Breast epithelium (tissue), 3 donors: ENCODE data around the gene HSPA2.
"Not testable (repeated sequence)": the region's sequence is repeated elsewhere in the genome, so short reads cannot be mapped to it uniquely, and the experiment has no call there.

Source experiments
- POLR2A ChIP-seq: fragments of 450-650 bp; IDR thresholded peaks from one replicate; pipeline ENCODE4 v1.6.1; 2016; ENCODE audit warnings: antibody characterized with exemption, mild to moderate bottlenecking, moderate library complexity
- POLR2AphosphoS5 ChIP-seq, 3 donors: sonication (generic); formaldehyde crosslinking; IDR thresholded peaks; one replicate each; pipeline ENCODE4 v1.6.1; 2017; ENCODE audit warnings: antibody characterized with exemption in 3 of 3
- TF ChIP-seq, protein P1 (sequence below), 3 donors: fragments of 450-650 bp; IDR thresholded peaks; one replicate each; pipeline ENCODE4 v1.5.1; 2016 to 2017; ENCODE audit warnings: antibody characterized with exemption in 3 of 3, mild to moderate bottlenecking in 3 of 3, moderate library complexity in 3 of 3

DNA sequence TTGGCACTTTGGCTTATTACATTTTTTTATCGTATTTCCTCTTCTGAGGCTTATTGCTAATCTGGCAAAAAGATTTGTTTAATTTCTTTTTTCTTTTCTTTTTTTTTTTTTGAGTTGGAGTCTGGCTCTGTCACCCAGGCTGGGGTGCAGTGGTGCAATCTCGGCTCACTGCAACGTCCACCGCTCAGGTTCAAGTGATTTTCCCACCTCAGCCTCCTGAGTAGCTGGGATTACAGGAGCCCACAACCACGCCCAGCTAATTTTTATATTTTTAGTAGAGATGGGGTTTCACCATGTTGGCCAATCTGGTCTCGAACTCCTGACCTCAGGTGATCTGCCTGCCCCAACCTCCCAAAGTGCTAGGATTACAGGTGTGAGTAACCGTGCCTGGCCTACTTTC, 29.1 kb downstream of the HSPA2 start:
- TF ChIP-seq, protein P1, sequence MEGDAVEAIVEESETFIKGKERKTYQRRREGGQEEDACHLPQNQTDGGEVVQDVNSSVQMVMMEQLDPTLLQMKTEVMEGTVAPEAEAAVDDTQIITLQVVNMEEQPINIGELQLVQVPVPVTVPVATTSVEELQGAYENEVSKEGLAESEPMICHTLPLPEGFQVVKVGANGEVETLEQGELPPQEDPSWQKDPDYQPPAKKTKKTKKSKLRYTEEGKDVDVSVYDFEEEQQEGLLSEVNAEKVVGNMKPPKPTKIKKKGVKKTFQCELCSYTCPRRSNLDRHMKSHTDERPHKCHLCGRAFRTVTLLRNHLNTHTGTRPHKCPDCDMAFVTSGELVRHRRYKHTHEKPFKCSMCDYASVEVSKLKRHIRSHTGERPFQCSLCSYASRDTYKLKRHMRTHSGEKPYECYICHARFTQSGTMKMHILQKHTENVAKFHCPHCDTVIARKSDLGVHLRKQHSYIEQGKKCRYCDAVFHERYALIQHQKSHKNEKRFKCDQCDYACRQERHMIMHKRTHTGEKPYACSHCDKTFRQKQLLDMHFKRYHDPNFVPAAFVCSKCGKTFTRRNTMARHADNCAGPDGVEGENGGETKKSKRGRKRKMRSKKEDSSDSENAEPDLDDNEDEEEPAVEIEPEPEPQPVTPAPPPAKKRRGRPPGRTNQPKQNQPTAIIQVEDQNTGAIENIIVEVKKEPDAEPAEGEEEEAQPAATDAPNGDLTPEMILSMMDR (IDR thresholded peaks at IDR 0.05), result not testable (repeated sequence)
- TF ChIP-seq POLR2AphosphoS5 (IDR thresholded peaks at IDR 0.05); POLR2A: not testable (repeated sequence)
